Hepatocyte (in vitro differentiated cells): ENCODE data around the gene CCDC136.

Experiments
- EZH2 ChIP-seq: fragments of 200-600 bp; sonication (generic); IDR thresholded peaks from 2 replicates; pipeline ENCODE4 v1.6.1; 2016; ENCODE audit warnings: antibody characterized with exemption, mild to moderate bottlenecking, borderline replicate concordance
- EZH2phosphoT487 ChIP-seq: fragments of 200-600 bp; sonication (generic); IDR thresholded peaks from one replicate; pipeline ENCODE4 v1.6.1; 2018; ENCODE audit warnings: antibody characterized with exemption, mild to moderate bottlenecking, low read depth, moderate library complexity; ENCODE audit not compliant: unreplicated experiment, severe bottlenecking
- TF ChIP-seq, protein P1 (sequence below): fragments of 200-600 bp; sonication (generic); IDR thresholded peaks from 2 replicates; pipeline ENCODE4 v1.5.1; 2016; ENCODE audit warnings: antibody characterized with exemption, mild to moderate bottlenecking; ENCODE audit not compliant: poor library complexity

GRCh38 chr7:128744366-128744905, 47.3 kb upstream of the CCDC136 start:
- TF ChIP-seq, protein P1, sequence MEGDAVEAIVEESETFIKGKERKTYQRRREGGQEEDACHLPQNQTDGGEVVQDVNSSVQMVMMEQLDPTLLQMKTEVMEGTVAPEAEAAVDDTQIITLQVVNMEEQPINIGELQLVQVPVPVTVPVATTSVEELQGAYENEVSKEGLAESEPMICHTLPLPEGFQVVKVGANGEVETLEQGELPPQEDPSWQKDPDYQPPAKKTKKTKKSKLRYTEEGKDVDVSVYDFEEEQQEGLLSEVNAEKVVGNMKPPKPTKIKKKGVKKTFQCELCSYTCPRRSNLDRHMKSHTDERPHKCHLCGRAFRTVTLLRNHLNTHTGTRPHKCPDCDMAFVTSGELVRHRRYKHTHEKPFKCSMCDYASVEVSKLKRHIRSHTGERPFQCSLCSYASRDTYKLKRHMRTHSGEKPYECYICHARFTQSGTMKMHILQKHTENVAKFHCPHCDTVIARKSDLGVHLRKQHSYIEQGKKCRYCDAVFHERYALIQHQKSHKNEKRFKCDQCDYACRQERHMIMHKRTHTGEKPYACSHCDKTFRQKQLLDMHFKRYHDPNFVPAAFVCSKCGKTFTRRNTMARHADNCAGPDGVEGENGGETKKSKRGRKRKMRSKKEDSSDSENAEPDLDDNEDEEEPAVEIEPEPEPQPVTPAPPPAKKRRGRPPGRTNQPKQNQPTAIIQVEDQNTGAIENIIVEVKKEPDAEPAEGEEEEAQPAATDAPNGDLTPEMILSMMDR = no peak
- TF ChIP-seq EZH2phosphoT487 (no peak), EZH2 (no peak)
